ENCODE data around the gene DNMT3A. TPM values are rescaled to one million over a fixed set of nuclear protein-coding genes. Genes with fewer than 3 reads are reported as not detected.

Gene DNMT3A
- total and polyA plus RNA-seq, 2 donors (not counting 1 experiment from before 2014, with no cell fraction given) = 8.9 to 24.5 TPM

- ChIA-PET CTCF (interaction anchor here (0.6 to 2.7 kb wide), 9 partner anchors 13 to 299 kb away, joined by 3 to 13 read pairs (median 6); no protein-coding TSS in a partner anchor), POLR2A (no interaction called here)
- Histone ChIP-seq H3K4me3 (ENCODE audit: control extremely low read depth in 1 of 5, extremely low read depth in 1 of 5, insufficient read depth in 1 of 5, low read depth in 2 of 5, low read length in 4 of 5) (no peak overlapping the region), H3K27me3 (replicated peaks in 1 of 4; ENCODE audit: control extremely low read depth in 1 of 4, control insufficient read depth in 3 of 4, insufficient read depth in 4 of 4, low read length in 3 of 4) (no peaks in the 10 kb centered on the region), H3K4me2 (replicated peaks; ENCODE audit: low read depth, low read length, poor library complexity, severe bottlenecking) (no peak overlapping the region), H3K27ac (ENCODE audit: low read length in 2 of 2) (no peak overlapping the region), H3K4me1 (ENCODE audit: control insufficient read depth in 2 of 2, insufficient read depth in 2 of 2, low read length in 2 of 2) (peaks cover 4 to 8% of the 10 kb centered on the region in 2 donors), H4K20me1 (ENCODE audit: control insufficient read depth, insufficient read depth, low read length, poor library complexity, severe bottlenecking) (peaks cover 5% of the 10 kb centered on the region), H2AFZ (ENCODE audit: insufficient read depth, low read depth, low read length, poor library complexity, severe bottlenecking) (no peak overlapping the region), H3K9ac (ENCODE audit: low read length) (no peak overlapping the region), H3K79me2 (ENCODE audit: control insufficient read depth, insufficient read depth, low read length) (peaks cover 11% of the 10 kb centered on the region), H3K36me3 (replicated peaks in 1 of 2; ENCODE audit: control extremely low read depth in 1 of 2, control insufficient read depth in 1 of 2, extremely low read depth in 1 of 2, insufficient read depth in 2 of 2, low read length in 1 of 2) (peaks cover 0 to 30% of the 10 kb centered on the region in 2 experiments), H3K9me3 (ENCODE audit: control extremely low read depth in 1 of 3, control insufficient read depth in 2 of 3, insufficient read depth in 1 of 3, low read length in 2 of 3) (no peaks in the 10 kb centered on the region)
- Mint-ChIP-seq H3K4me1 (peaks cover 24% of the 10 kb centered on the region), H3K9me3 (ENCODE audit: insufficient read depth) (no peaks in the 10 kb centered on the region), H3K27ac (no peak overlapping the region), H3K4me3 (no peak overlapping the region), H3K27me3 (no peaks in the 10 kb centered on the region)
- WGBS (ENCODE audit: insufficient coverage) = 98% methylated on average over 3 of the region's 7 CpGs
- no peak for TF ChIP-seq EZH2 (IDR thresholded peaks at IDR 0.05; ENCODE audit: borderline replicate concordance, insufficient read depth, low read depth, low read length, poor library complexity, severe bottlenecking)
- TF ChIP-seq CTCF (IDR thresholded peaks at IDR 0.05) = no peak
- DNase-seq (no peak), ATAC-seq (ENCODE audit: low read depth) (no peak)
- intact Hi-C loops (cut with micrococcal nuclease) = no loop called here
Observed at GRCh38 chr2:25307949-25308557, 33.7 kb downstream of the DNMT3A start.

GRCh38 chr2:25306777-25307368 lies 34.9 kb downstream of the DNMT3A start:
- peaks cover 35% of the 10 kb centered on the region for H3K4me1 Mint-ChIP-seq
- no peak for ATAC-seq (ENCODE audit: low read depth)
- CTCF ChIA-PET = interaction anchor here (0.7 kb wide), 1 partner anchor 548 kb away, joined by 4 read pairs; no protein-coding TSS in a partner anchor
- intact Hi-C loops (cut with micrococcal nuclease) = no loop called here
- H3K27ac Mint-ChIP-seq = no peak overlapping the region
- no peak for DNase-seq
- Histone ChIP-seq H2AFZ (ENCODE audit: insufficient read depth, low read depth, low read length, poor library complexity, severe bottlenecking) (no peak overlapping the region), H3K36me3 (replicated peaks in 1 of 2; ENCODE audit: control extremely low read depth in 1 of 2, control insufficient read depth in 1 of 2, extremely low read depth in 1 of 2, insufficient read depth in 2 of 2, low read length in 1 of 2) (peaks cover 0 to 23% of the 10 kb centered on the region in 2 experiments), H3K4me1 (ENCODE audit: control insufficient read depth in 2 of 2, insufficient read depth in 2 of 2, low read length in 2 of 2) (peaks cover 16 to 20% of the 10 kb centered on the region in 2 donors), H4K20me1 (ENCODE audit: control insufficient read depth, insufficient read depth, low read length, poor library complexity, severe bottlenecking) (no peaks in the 10 kb centered on the region), H3K9ac (ENCODE audit: low read length) (no peak overlapping the region), H3K27ac (ENCODE audit: low read length in 2 of 2) (no peak overlapping the region), H3K4me2 (replicated peaks; ENCODE audit: low read depth, low read length, poor library complexity, severe bottlenecking) (no peak overlapping the region), H3K9me3 (ENCODE audit: control extremely low read depth in 1 of 3, control insufficient read depth in 2 of 3, insufficient read depth in 1 of 3, low read length in 2 of 3) (no peaks in the 10 kb centered on the region), H3K4me3 (ENCODE audit: control extremely low read depth in 1 of 5, extremely low read depth in 1 of 5, insufficient read depth in 1 of 5, low read depth in 2 of 5, low read length in 4 of 5) (no peak overlapping the region), H3K79me2 (ENCODE audit: control insufficient read depth, insufficient read depth, low read length) (peaks cover 8% of the 10 kb centered on the region), H3K27me3 (replicated peaks in 1 of 4; ENCODE audit: control extremely low read depth in 1 of 4, control insufficient read depth in 3 of 4, insufficient read depth in 4 of 4, low read length in 3 of 4) (no peaks in the 10 kb centered on the region)
- no peak overlapping the region for H3K4me3 Mint-ChIP-seq
- no peaks in the 10 kb centered on the region for H3K27me3 Mint-ChIP-seq
- POLR2A ChIA-PET = interaction anchor here (0.6 to 0.7 kb wide), 2 partner anchors 47 to 49 kb away, joined by 3 to 6 read pairs; no protein-coding TSS in a partner anchor
- TF ChIP-seq CTCF (IDR thresholded peaks at IDR 0.05) (no peak), EZH2 (IDR thresholded peaks at IDR 0.05; ENCODE audit: borderline replicate concordance, insufficient read depth, low read depth, low read length, poor library complexity, severe bottlenecking) (no peak)
- no peaks in the 10 kb centered on the region for H3K9me3 Mint-ChIP-seq (ENCODE audit: insufficient read depth)
- WGBS (ENCODE audit: insufficient coverage) = 81% methylated on average over 5 of the region's 6 CpGs

Measured in B cell (primary cell).